ENCODE results near the gene F2RL2.
A peak's percentile ranks its signal among the peaks of the same experiment; 100 is the strongest.

DNA sequence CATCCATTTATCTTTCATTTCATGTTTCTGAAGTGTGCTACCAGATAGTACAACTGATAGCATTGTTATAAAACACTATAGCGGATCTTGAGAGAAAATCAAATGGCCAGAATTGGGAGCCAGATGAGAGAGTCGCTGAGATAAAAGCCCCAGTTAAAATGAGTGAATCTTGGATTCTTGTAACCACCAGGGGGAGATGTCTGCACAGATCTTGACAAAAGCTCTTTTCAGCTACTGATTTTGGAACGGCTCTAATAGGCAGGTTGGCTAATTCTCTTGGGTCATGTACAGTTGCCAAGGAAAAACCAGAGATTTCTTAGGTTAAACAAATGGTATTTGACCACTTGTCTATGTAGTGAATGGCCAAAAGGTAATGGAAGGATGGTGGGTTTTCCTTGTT lies 21.7 kb downstream of the F2RL2 start:
- TF ChIP-seq, protein P1, sequence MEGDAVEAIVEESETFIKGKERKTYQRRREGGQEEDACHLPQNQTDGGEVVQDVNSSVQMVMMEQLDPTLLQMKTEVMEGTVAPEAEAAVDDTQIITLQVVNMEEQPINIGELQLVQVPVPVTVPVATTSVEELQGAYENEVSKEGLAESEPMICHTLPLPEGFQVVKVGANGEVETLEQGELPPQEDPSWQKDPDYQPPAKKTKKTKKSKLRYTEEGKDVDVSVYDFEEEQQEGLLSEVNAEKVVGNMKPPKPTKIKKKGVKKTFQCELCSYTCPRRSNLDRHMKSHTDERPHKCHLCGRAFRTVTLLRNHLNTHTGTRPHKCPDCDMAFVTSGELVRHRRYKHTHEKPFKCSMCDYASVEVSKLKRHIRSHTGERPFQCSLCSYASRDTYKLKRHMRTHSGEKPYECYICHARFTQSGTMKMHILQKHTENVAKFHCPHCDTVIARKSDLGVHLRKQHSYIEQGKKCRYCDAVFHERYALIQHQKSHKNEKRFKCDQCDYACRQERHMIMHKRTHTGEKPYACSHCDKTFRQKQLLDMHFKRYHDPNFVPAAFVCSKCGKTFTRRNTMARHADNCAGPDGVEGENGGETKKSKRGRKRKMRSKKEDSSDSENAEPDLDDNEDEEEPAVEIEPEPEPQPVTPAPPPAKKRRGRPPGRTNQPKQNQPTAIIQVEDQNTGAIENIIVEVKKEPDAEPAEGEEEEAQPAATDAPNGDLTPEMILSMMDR (IDR thresholded peaks at IDR 0.05; ENCODE audit: insufficient read depth, low read length), result peak; percentile 18
- TF ChIP-seq GABPA (IDR thresholded peaks at IDR 0.05; ENCODE audit: low read depth) (no peak), POLR2AphosphoS5 (IDR thresholded peaks at IDR 0.05; ENCODE audit: low read depth) (no peak)
- TF ChIP-seq, protein P2, sequence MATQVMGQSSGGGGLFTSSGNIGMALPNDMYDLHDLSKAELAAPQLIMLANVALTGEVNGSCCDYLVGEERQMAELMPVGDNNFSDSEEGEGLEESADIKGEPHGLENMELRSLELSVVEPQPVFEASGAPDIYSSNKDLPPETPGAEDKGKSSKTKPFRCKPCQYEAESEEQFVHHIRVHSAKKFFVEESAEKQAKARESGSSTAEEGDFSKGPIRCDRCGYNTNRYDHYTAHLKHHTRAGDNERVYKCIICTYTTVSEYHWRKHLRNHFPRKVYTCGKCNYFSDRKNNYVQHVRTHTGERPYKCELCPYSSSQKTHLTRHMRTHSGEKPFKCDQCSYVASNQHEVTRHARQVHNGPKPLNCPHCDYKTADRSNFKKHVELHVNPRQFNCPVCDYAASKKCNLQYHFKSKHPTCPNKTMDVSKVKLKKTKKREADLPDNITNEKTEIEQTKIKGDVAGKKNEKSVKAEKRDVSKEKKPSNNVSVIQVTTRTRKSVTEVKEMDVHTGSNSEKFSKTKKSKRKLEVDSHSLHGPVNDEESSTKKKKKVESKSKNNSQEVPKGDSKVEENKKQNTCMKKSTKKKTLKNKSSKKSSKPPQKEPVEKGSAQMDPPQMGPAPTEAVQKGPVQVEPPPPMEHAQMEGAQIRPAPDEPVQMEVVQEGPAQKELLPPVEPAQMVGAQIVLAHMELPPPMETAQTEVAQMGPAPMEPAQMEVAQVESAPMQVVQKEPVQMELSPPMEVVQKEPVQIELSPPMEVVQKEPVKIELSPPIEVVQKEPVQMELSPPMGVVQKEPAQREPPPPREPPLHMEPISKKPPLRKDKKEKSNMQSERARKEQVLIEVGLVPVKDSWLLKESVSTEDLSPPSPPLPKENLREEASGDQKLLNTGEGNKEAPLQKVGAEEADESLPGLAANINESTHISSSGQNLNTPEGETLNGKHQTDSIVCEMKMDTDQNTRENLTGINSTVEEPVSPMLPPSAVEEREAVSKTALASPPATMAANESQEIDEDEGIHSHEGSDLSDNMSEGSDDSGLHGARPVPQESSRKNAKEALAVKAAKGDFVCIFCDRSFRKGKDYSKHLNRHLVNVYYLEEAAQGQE (IDR thresholded peaks at IDR 0.05; ENCODE audit: insufficient replicate concordance, low read depth), result no peak
